ENCODE measurements around the gene FBXO47.

The FBXO47 gene, protein sequence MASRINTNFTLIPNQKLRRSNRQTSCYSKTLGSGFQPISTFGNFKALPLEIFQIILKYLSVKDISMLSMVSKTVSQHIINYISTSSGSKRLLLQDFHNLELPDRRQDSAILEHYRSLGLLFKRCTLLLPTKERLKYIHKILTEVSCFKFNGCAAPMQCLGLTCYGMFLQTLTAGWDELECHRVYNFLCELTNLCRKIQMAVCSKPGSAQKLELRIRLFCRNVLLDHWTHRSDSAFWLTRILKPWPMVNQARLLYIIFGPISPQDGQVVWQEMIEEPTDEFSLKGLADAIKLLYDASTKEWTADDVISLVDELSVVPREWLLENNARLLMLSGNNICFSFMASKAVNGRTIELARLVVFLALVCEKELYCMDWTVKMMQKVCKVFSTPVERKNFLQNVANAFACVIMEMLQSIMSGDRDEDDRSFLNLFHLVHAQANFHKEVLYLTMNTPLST

DNA sequence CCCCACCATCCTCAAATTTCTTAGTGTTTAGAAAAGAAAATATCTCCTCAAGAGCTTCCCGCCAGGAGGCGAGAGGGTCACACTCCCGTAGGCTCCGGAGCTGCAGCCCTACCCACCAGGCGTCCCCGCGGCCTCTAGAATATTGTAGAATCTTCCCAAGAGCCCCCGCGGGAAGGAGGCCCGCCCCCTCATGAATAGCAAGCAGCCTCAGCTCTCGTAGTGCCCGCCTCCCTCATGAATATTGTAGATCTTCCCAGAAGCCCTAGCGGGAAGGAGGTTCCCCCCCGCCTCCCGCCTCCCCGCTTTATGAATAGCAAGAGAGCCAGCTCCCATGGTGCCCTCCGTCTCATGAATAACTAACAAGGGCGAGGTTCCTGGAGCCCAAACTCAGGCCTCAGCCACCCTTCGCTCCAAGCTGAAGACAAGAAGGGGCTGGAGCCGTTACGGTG, at the start of gene FBXO47:
Gene FBXO47 (minus strand): TSS at position 114 of the 449 bp plus-strand sequence. CDS start 4,378 bp downstream, outside the sequence.
- no peak for TF ChIP-seq CTCF (IDR thresholded peaks at IDR 0.05; ENCODE audit: low read depth, low read length, poor library complexity, severe bottlenecking)
- TF ChIP-seq EZH2phosphoT487 (IDR thresholded peaks at IDR 0.05; ENCODE audit: borderline replicate concordance, low read length), result no peak
- no peaks in the 10 kb centered on the region for H3K36me3 ChIP-seq (ENCODE audit: control insufficient read depth, low read length)
- H3K9me2 ChIP-seq (replicated peaks; ENCODE audit: control insufficient read depth, low read length), result no peaks in the 10 kb centered on the region
- no peaks in the 10 kb centered on the region for H3K4me1 ChIP-seq (ENCODE audit: control insufficient read depth, low read length)
- H3K27me3 ChIP-seq (ENCODE audit: control insufficient read depth, low read length), result no peaks in the 10 kb centered on the region
- no peaks in the 10 kb centered on the region for H4K20me1 ChIP-seq (ENCODE audit: control insufficient read depth, insufficient read depth, low read depth, low read length)
- H3K4me2 ChIP-seq (ENCODE audit: low read length), result no peak within 1 kb of the TSS
- H3K79me2 ChIP-seq (ENCODE audit: control insufficient read depth, low read length), result no peaks in the 10 kb centered on the region
- no peak within 1 kb of the TSS for H3K4me3 ChIP-seq (ENCODE audit: low read length)
- H3F3A ChIP-seq (ENCODE audit: control insufficient read depth, insufficient read depth), result 0 out of 2 replicates have a peak, but pooled peaks cover 2% of the 10 kb centered on the region
- H3K27ac ChIP-seq (ENCODE audit: low read depth, low read length), result no peak within 1 kb of the TSS
- H3K9me3 ChIP-seq (ENCODE audit: control insufficient read depth, insufficient read depth, low read length), result no peaks in the 10 kb centered on the region

DNA sequence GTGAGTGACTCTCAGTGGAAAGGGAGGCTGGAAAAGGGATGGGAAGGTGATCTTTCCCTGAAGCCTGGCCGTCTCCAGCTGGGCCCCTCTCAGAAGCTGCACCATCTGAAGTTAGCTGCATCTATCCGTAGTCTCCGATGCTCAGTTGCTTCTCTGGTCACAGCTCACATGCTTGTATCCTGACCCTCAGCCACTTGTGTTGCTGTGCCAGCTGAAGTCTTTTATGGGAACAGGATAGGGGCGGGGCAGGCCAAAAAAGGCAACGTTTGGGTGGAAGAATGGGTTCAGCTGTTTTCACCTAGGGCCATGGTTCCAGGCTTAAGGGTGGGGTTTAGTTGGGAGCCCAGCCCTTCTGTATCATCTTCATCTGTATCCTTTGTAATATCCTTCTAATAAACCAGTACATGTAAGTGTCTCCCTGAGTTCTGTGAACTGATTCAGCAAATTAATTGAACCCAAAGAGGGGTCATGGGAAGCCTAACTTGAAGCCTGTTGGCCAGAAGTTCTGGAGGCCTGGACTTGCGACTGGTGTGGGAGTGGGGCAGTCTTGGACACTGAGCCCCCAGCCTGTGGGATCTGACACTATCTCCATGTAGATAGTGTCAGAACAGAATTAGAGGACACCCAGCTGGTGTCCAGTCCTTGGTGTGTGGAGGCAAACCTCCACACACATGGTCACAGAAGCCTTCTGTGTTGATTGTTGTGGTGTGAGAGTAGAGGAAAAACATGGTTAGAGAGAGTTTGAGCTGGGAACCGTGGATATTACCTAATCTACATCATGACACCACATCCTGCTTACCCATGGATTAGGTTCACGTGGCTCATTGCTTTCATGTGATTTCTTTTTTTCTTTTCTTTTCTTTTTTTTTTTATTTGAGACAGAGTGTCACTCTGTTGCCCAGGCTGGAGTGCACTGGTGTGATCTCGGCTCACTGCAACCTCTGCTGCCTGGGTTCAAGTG, 49.3 kb upstream of the FBXO47 start:
- no peaks in the 10 kb centered on the region for H3K9me3 ChIP-seq (ENCODE audit: control insufficient read depth, insufficient read depth, low read length)
- no peak for TF ChIP-seq CTCF (IDR thresholded peaks at IDR 0.05; ENCODE audit: low read depth, low read length, poor library complexity, severe bottlenecking)
- TF ChIP-seq EZH2phosphoT487 (IDR thresholded peaks at IDR 0.05; ENCODE audit: borderline replicate concordance, low read length), result no peak
- no peak overlapping the region for H3K4me2 ChIP-seq (ENCODE audit: low read length)
- H3K4me3 ChIP-seq (ENCODE audit: low read length), result no peak overlapping the region
- H3K27ac ChIP-seq (ENCODE audit: low read depth, low read length), result no peak overlapping the region
- no peaks in the 10 kb centered on the region for H3K4me1 ChIP-seq (ENCODE audit: control insufficient read depth, low read length)
- no peaks in the 10 kb centered on the region for H3K36me3 ChIP-seq (ENCODE audit: control insufficient read depth, low read length)
- H4K20me1 ChIP-seq (ENCODE audit: control insufficient read depth, insufficient read depth, low read depth, low read length), result no peaks in the 10 kb centered on the region
- H3F3A ChIP-seq (ENCODE audit: control insufficient read depth, insufficient read depth), result no peaks in the 10 kb centered on the region
- peaks cover 8% of the 10 kb centered on the region; the same call in 1 of the 2 replicates for H3K27me3 ChIP-seq (ENCODE audit: control insufficient read depth, low read length)
- H3K9me2 ChIP-seq (replicated peaks; ENCODE audit: control insufficient read depth, low read length), result no peaks in the 10 kb centered on the region
- H3K79me2 ChIP-seq (ENCODE audit: control insufficient read depth, low read length), result no peaks in the 10 kb centered on the region

GRCh38 chr17:39015546-39015935, 48.3 kb upstream of the FBXO47 start:
- no peaks in the 10 kb centered on the region for H3K4me1 ChIP-seq (ENCODE audit: control insufficient read depth, low read length)
- H3K9me3 ChIP-seq (ENCODE audit: control insufficient read depth, insufficient read depth, low read length), result no peaks in the 10 kb centered on the region
- no peaks in the 10 kb centered on the region for H3K36me3 ChIP-seq (ENCODE audit: control insufficient read depth, low read length)
- no peaks in the 10 kb centered on the region for H4K20me1 ChIP-seq (ENCODE audit: control insufficient read depth, insufficient read depth, low read depth, low read length)
- no peaks in the 10 kb centered on the region for H3K79me2 ChIP-seq (ENCODE audit: control insufficient read depth, low read length)
- no peak overlapping the region for H3K4me2 ChIP-seq (ENCODE audit: low read length)
- H3K4me3 ChIP-seq (ENCODE audit: low read length), result no peak overlapping the region
- TF ChIP-seq EZH2phosphoT487 (IDR thresholded peaks at IDR 0.05; ENCODE audit: borderline replicate concordance, low read length) (no peak), CTCF (IDR thresholded peaks at IDR 0.05; ENCODE audit: low read depth, low read length, poor library complexity, severe bottlenecking) (no peak)
- peaks cover 8% of the 10 kb centered on the region; the same call in 1 of the 2 replicates for H3K27me3 ChIP-seq (ENCODE audit: control insufficient read depth, low read length)
- no peaks in the 10 kb centered on the region for H3F3A ChIP-seq (ENCODE audit: control insufficient read depth, insufficient read depth)
- no peaks in the 10 kb centered on the region for H3K9me2 ChIP-seq (replicated peaks; ENCODE audit: control insufficient read depth, low read length)
- H3K27ac ChIP-seq (ENCODE audit: low read depth, low read length), result no peak overlapping the region
